Stomach (tissue), 9 donors: ENCODE data around the gene COLQ. TPM values are rescaled to one million over a fixed set of nuclear protein-coding genes. Genes with fewer than 3 reads are reported as not detected.

ENCODE experiments used
- DNase-seq, 2 donors: peaks; one replicate each; pipeline versions ENCODE4 v3.0.0 to v3.0.0-alpha.2; 2013 to 2019
- H3K27ac ChIP-seq, 5 donors: fragments of 200-600 bp in 4 of 5; sonication (generic) in 4 of 5; one replicate each; pipeline ENCODE4 v1.5.1; 2013 to 2019; ENCODE audit warnings: mild to moderate bottlenecking in 1 of 5, moderate library complexity in 1 of 5
- H3K27me3 ChIP-seq, 3 donors: fragments of 200-600 bp; sonication (generic); one replicate each; pipeline ENCODE4 v1.5.1; 2017 to 2019; ENCODE audit warnings: mixed run types in 1 of 3
- H3K36me3 ChIP-seq, 4 donors: fragments of 200-600 bp; sonication (generic); 1 replicate in 3 of 4; 2 replicates in 1 of 4; pipeline ENCODE4 v1.5.1; 2016 to 2019
- H3K4me1 ChIP-seq, 4 donors: fragments of 200-600 bp; sonication (generic); one replicate each; pipeline ENCODE4 v1.5.1; 2016 to 2019
- H3K4me3 ChIP-seq, 4 donors: fragments of 200-600 bp; sonication (generic) in 3 of 4; one replicate each; pipeline ENCODE4 v1.5.1; 2016 to 2019; ENCODE audit warnings: mild to moderate bottlenecking in 1 of 4
- H3K9me3 ChIP-seq, 4 donors: fragments of 200-600 bp; sonication (generic); one replicate each; pipeline ENCODE4 v1.5.1; 2016 to 2019
- CTCF ChIP-seq, 7 experiments: fragments of 450-650 bp in 4 of 7; fragments of 200-600 bp in 3 of 7; sonication (generic) in 3 of 7; IDR thresholded peaks; one replicate each; pipeline ENCODE4 v1.5.1; 2016 to 2019; ENCODE audit warnings: antibody characterized with exemption in 7 of 7, control low read depth in 2 of 7, mild to moderate bottlenecking in 1 of 7
- EP300 ChIP-seq: sonication (generic); formaldehyde crosslinking; IDR thresholded peaks from one replicate; pipeline ENCODE4 v1.6.1; 2017; ENCODE audit warnings: antibody characterized with exemption
- POLR2A ChIP-seq, 4 donors: fragments of 450-650 bp; IDR thresholded peaks; one replicate each; pipeline ENCODE4 v1.6.1; 2016; ENCODE audit warnings: antibody characterized with exemption in 4 of 4, control low read depth in 2 of 4, mild to moderate bottlenecking in 1 of 4, moderate library complexity in 1 of 4
- POLR2AphosphoS5 ChIP-seq, 3 donors: sonication (generic); formaldehyde crosslinking; IDR thresholded peaks; one replicate each; pipeline ENCODE4 v1.6.1; 2016; ENCODE audit warnings: antibody characterized with exemption in 3 of 3
- WGBS, 5 donors: extraction: QIAGEN DNeasy Blood & Tissue Kit in 3 of 5; methylation state at CpG; one replicate each; pipeline versions ENCODE4 v1.1.5 to v1.1.7; 2013 to 2018; 5-methylcytosine and 5-hydroxymethylcytosine counted together
- intact Hi-C: fragments of 100-400 bp; cut with DNase I; formaldehyde crosslinking; loops from one replicate; pipeline ENCODE4 v1.15.1; 2023; ENCODE audit warnings: low total_unique reads
- polyA plus RNA-seq, 3 donors: library from polyadenylated mRNA; stranded (reverse); fragments of 200-250 nt; gene quantifications; one replicate each; pipeline ENCODE4 v1.2.3, GENCODE V29; 2013
- total RNA-seq, 5 donors: library from RNA; depleted of rRNA; stranded (reverse); fragments of >200 nt; gene quantifications; one replicate each; pipeline versions ENCODE4 v1.1.0 to v1.2.3, GENCODE V29; 2014 to 2016
- donor health status: healthy with polysubstance abuse.
- donor health status: Bipolar disorder and iron deficiency.
- donor health status: healthy.

COLQ gene
- total and polyA plus RNA-seq, 8 donors: 0.29 to 5.3 (median 1.2) TPM; not detected in 1

GRCh38 chr3:15527031-15527459, 5.5 kb upstream of the COLQ start:
- TF ChIP-seq CTCF (IDR thresholded peaks at IDR 0.05) (no peak), EP300 (no peak), POLR2AphosphoS5 (IDR thresholded peaks at IDR 0.05) (no peak), POLR2A (IDR thresholded peaks at IDR 0.05) (no peak)
- DNase-seq: peak in 1 of 2 donors; percentile 80
- Histone ChIP-seq H3K4me3 (no peak overlapping the region), H3K36me3 (no peaks in the 10 kb centered on the region), H3K9me3 (no peaks in the 10 kb centered on the region), H3K27me3 (no peaks in the 10 kb centered on the region), H3K27ac (peak overlapping the region in 1 of 5 donors; percentile 65), H3K4me1 (peaks cover 8 to 32% (median 15%) of the 10 kb centered on the region in 4 donors)
- 49 to 61% (median 56%) methylated on average over 4 of the region's 4 CpGs for WGBS, 5 donors
- intact Hi-C loops: no loop called here

- H3K27ac ChIP-seq: no peak overlapping the region
- TF ChIP-seq POLR2AphosphoS5 (IDR thresholded peaks at IDR 0.05) (no peak), POLR2A (IDR thresholded peaks at IDR 0.05) (no peak), EP300 (no peak), CTCF (IDR thresholded peaks at IDR 0.05) (no peak)
- H3K36me3 ChIP-seq: no peaks in the 10 kb centered on the region
- intact Hi-C loops: no loop called here
- WGBS, 5 donors: 96 to 100% (median 100%) methylated on average over 1 of the region's 1 CpG
- no peaks in the 10 kb centered on the region for H3K9me3 ChIP-seq
- no peaks in the 10 kb centered on the region for H3K27me3 ChIP-seq
- no peak overlapping the region for H3K4me3 ChIP-seq
- DNase-seq: no peak
- peaks cover 8 to 36% (median 20%) of the 10 kb centered on the region in 4 donors for H3K4me1 ChIP-seq
Observed at GRCh38 chr3:15525790-15526189, 4.3 kb upstream of the COLQ start.

- Histone ChIP-seq H3K27ac (no peak overlapping the region), H3K4me1 (peaks cover 8 to 25% (median 18%) of the 10 kb centered on the region in 4 donors), H3K4me3 (no peak overlapping the region), H3K36me3 (no peaks in the 10 kb centered on the region), H3K27me3 (no peaks in the 10 kb centered on the region), H3K9me3 (no peaks in the 10 kb centered on the region)
- DNase-seq: no peak
- TF ChIP-seq POLR2A (IDR thresholded peaks at IDR 0.05) (no peak), CTCF (IDR thresholded peaks at IDR 0.05) (no peak), POLR2AphosphoS5 (IDR thresholded peaks at IDR 0.05) (no peak), EP300 (no peak)
- 80 to 94% (median 82%) methylated on average over 6 of the region's 6 CpGs for WGBS, 5 donors
- intact Hi-C loops: no loop called here
Observed at GRCh38 chr3:15523660-15524417, 2.3 kb upstream of the COLQ start.

GRCh38 chr3:15522016-15522415, 510 bp upstream of the COLQ start:
- no peak for TF ChIP-seq POLR2AphosphoS5 (IDR thresholded peaks at IDR 0.05)
- TF ChIP-seq EP300: no peak
- no peak for TF ChIP-seq CTCF (IDR thresholded peaks at IDR 0.05)
- TF ChIP-seq POLR2A (IDR thresholded peaks at IDR 0.05): no peak
- intact Hi-C loops: no loop called here

More at GRCh38 chr3:15522016-15522415, 510 bp upstream of the COLQ start:
- H3K4me1 ChIP-seq: peaks cover 0 to 14% (median 4%) of the 10 kb centered on the region in 4 donors
- H3K9me3 ChIP-seq: no peaks in the 10 kb centered on the region
- no peaks in the 10 kb centered on the region for H3K27me3 ChIP-seq
- H3K27ac ChIP-seq: no peak overlapping the region
- H3K36me3 ChIP-seq: no peaks in the 10 kb centered on the region
- DNase-seq: no peak
- no peak overlapping the region for H3K4me3 ChIP-seq
